ENCODE measurements around the gene CFH.
"Not testable (repeated sequence)": the region's sequence is repeated elsewhere in the genome, so short reads cannot be mapped to it uniquely, and the experiment has no call there.

CFH gene

DNA sequence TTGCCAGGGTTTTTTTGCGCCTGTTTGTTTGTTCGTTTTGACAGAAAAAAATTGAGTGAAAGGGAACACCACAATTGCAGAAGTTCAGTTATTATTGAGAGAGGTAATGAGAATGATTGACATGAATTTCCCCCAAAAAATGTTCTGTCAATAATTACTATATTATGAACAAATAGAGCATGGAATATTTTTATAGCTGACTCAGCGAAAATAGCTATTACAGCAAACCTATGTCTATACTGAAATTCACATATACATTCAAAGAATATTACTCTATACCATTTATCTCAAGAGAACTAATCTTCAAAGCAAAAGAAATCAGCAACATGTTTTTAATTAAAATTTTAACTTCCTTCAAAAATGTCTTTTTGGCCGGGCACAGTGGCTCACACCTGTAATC, 118.0 kb downstream of the CFH start:
- not testable (repeated sequence) for DNase-seq (ENCODE audit: low spot score)

- no peak for DNase-seq (ENCODE audit: low spot score)
These were observed 121.9 kb downstream of the CFH start for GRCh38 chr1:196773713-196774112.

DNA sequence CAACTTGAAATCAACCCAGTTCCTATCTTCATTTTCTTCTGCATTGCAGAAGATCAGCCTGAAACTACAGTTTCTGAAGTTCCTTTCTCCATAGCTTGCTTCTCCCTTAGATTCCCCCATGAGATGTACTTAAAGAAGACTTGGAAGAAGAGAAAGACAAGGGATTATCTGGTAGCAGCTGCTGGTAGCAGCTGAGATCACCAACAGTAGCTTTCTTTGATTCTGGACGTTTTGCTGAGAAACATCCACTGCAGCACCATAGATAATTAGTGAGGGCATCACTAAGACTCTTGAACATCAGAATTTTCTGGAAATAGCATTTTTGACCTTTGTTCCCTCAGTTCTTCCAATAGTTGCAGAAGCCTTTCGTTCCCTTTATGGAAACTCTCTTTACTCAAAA, 122.3 kb downstream of the CFH start:
- DNase-seq (ENCODE audit: low spot score): no peak

- no peak for DNase-seq (ENCODE audit: low spot score)
These were observed 122.8 kb downstream of the CFH start, which contains the start of gene CFHR3 for GRCh38 chr1:196774603-196775002. CFHR3 (plus strand) TSS chr1:196774840; CDS start chr1:196774887, 47 bp downstream.

GRCh38 chr1:196777603-196778002, 125.8 kb downstream of the CFH start:
- no peak for DNase-seq (ENCODE audit: low spot score)

GRCh38 chr1:196779093-196779492, 127.2 kb downstream of the CFH start:
- DNase-seq (ENCODE audit: low spot score): no peak

DNA sequence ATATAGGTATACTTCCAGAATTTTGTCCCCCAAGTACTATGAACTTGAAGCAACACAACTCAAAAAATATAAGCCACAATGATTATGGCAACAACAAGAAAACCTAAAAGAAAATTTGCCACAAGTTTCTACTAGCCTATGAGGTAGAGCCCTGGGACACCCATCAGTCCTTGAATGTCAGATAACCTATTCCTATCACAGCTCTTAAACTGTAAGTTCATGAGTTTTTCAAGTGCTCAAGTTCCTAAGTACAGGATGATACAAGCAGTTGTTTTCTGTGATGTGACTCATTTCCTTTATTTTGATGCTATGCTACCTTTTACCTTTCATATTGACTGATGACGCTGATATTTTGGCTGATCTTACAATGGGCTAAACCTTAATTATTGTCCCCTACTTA, 139.4 kb downstream of the CFH start:
- not testable (repeated sequence) for DNase-seq (ENCODE audit: low spot score)

DNA sequence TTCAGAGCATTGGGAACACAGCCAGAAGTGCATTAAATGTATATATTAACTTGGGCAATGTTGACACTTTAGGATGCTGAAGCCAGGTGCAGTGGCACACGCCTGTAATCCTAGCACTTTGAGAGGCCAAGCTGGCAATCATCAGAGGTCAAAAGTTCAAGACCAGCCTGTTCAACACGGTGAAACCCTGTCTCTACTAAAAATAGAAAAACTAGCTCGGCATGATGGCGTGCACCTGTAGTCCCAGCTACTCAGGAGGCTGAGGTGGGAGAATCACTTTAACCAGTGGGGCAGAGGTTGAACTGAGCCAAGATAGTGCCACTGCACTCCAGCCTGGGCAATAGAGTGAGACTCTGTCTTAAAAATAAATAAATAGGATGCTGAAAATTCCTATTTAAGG, 142.3 kb downstream of the CFH start:
- not testable (repeated sequence) for DNase-seq (ENCODE audit: low spot score)
